ENCODE results near the gene CAGE1. TPM values are rescaled to one million over a fixed set of nuclear protein-coding genes. Genes with fewer than 3 reads are reported as not detected.

CAGE1 gene
- total and polyA plus RNA-seq, 10 of the 15 experiments (the other 5 are each of a cell fraction or from before 2014, with no cell fraction given), result 0.03 to 0.42 (median 0.08) TPM; not detected in 3

DNA sequence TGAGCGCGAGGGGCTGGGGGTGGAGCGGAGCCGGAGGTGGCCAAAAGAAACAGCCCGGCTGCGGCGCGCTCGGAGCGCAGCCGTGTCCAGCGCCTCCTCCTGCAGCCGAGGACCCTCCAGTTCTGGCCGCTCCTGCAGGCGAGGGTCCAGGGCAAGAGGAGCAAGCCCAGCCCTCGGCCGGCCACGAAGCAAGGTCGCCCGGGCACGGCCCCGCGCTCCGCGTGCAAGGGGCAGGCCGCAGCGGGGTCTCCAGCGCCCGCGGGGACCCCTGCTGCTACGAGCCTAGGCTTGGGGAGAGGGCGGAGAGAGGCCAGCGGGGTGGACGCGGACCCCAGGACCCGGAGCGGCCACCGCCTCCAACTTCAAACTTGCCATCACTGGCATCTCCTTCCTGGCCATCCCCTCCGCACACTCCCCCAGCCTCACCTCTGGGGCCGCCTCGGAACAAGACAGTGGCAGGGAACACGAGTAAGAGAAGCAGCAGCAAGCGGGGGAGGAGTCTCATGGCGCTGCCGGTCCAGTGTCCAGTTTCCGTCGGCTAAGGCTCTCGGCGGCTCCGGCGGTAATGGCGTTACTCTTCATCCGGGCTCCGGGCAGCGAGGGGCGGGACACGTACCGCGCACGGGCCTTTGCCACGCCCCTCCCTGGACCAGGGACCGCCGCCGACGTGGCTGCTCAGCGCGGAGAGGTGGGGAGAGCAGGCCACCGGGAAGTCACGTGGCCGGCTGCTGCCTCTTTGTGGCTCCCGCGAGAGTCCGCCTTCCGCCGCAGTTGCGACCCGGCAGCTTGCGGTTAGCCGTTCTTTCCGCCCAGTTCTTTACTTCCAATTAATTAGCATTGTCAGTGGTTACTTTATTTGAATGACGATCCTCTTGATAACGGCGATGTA, 76.7 kb downstream of the CAGE1 start, which contains the start of gene SSR1 (continued):
- TF ChIP-seq NFXL1 (IDR thresholded peaks at IDR 0.05; ENCODE audit: borderline replicate concordance) (no peak), MYB (IDR thresholded peaks at IDR 0.05; ENCODE audit: borderline replicate concordance, low read depth, low read length) (no peak), MLLT1 (IDR thresholded peaks at IDR 0.05) (peak; percentile 89; the same call in 1 of the 2 replicates), NRF1 (conservative IDR thresholded peaks at IDR 0.05; ENCODE audit: low read depth, low read length) (0 out of 2 replicates have a peak, but pooled peaks have one; percentile 22), ASH2L (IDR thresholded peaks at IDR 0.05; ENCODE audit: borderline replicate concordance, low read depth) (no peak), SREBF1 (IDR thresholded peaks at IDR 0.05; ENCODE audit: low read length) (no peak), MAX (IDR thresholded peaks at IDR 0.05; ENCODE audit: low read depth, low read length) (peak; percentile 89), STAT1 (conservative IDR thresholded peaks at IDR 0.05) (no peak), NR2C1 (IDR thresholded peaks at IDR 0.05) (no peak), ZNF24 (IDR thresholded peaks at IDR 0.05) (no peak), WRNIP1 (IDR thresholded peaks at IDR 0.05; ENCODE audit: borderline replicate concordance, low read depth, low read length) (no peak), MTA3 (IDR thresholded peaks at IDR 0.05; ENCODE audit: borderline replicate concordance, low read length) (no peak), NFYA (IDR thresholded peaks at IDR 0.05; ENCODE audit: borderline replicate concordance, low read depth, low read length) (no peak), HDAC6 (IDR thresholded peaks at IDR 0.05; ENCODE audit: unreplicated experiment) (peak; percentile 37), BCLAF1 (IDR thresholded peaks at IDR 0.05) (no peak)
- TF ChIP-seq, protein P1, sequence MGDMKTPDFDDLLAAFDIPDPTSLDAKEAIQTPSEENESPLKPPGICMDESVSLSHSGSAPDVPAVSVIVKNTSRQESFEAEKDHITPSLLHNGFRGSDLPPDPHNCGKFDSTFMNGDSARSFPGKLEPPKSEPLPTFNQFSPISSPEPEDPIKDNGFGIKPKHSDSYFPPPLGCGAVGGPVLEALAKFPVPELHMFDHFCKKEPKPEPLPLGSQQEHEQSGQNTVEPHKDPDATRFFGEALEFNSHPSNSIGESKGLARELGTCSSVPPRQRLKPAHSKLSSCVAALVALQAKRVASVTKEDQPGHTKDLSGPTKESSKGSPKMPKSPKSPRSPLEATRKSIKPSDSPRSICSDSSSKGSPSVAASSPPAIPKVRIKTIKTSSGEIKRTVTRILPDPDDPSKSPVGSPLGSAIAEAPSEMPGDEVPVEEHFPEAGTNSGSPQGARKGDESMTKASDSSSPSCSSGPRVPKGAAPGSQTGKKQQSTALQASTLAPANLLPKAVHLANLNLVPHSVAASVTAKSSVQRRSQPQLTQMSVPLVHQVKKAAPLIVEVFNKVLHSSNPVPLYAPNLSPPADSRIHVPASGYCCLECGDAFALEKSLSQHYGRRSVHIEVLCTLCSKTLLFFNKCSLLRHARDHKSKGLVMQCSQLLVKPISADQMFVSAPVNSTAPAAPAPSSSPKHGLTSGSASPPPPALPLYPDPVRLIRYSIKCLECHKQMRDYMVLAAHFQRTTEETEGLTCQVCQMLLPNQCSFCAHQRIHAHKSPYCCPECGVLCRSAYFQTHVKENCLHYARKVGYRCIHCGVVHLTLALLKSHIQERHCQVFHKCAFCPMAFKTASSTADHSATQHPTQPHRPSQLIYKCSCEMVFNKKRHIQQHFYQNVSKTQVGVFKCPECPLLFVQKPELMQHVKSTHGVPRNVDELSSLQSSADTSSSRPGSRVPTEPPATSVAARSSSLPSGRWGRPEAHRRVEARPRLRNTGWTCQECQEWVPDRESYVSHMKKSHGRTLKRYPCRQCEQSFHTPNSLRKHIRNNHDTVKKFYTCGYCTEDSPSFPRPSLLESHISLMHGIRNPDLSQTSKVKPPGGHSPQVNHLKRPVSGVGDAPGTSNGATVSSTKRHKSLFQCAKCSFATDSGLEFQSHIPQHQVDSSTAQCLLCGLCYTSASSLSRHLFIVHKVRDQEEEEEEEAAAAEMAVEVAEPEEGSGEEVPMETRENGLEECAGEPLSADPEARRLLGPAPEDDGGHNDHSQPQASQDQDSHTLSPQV (IDR thresholded peaks at IDR 0.05), result no peak

All from GM12878 (cell line).